Liver (tissue), 9 donors: Measurements from ENCODE around the gene PARD6B. TPM values are rescaled to one million over a fixed set of nuclear protein-coding genes. Genes with fewer than 3 reads are reported as not detected.
A peak's percentile ranks its signal among the peaks of the same experiment; 100 is the strongest.

Source experiments
- DNase-seq: peaks from one replicate; pipeline ENCODE4 v3.0.0-alpha.2; 2017; ENCODE audit warnings: low spot score
- H3K27ac ChIP-seq, 2 donors: one replicate each; pipeline ENCODE4 v1.7.0; 2013; ENCODE audit warnings: inconsistent platforms in 2 of 2, low read length in 2 of 2, control low read depth in 1 of 2, low read depth in 1 of 2, mild to moderate bottlenecking in 1 of 2
- H3K27me3 ChIP-seq, 4 donors: one replicate each; pipeline versions ENCODE4 v1.6.1 to v1.7.0; 2013; ENCODE audit warnings: low read length in 3 of 4, inconsistent platforms in 1 of 4, mild to moderate bottlenecking in 1 of 4, moderate library complexity in 1 of 4; ENCODE audit not compliant: control insufficient read depth in 4 of 4, insufficient read depth in 4 of 4
- H3K36me3 ChIP-seq, 4 donors: one replicate each; pipeline versions ENCODE4 v1.6.1 to v1.7.0; 2013; ENCODE audit warnings: low read length in 3 of 4, mild to moderate bottlenecking in 3 of 4, low read depth in 1 of 4, moderate library complexity in 1 of 4; ENCODE audit not compliant: control insufficient read depth in 4 of 4, insufficient read depth in 3 of 4
- H3K4me1 ChIP-seq, 4 donors: one replicate each; pipeline versions ENCODE4 v1.6.1 to v1.7.0; 2013; ENCODE audit warnings: low read length in 3 of 4, mild to moderate bottlenecking in 3 of 4, moderate library complexity in 1 of 4; ENCODE audit not compliant: control insufficient read depth in 4 of 4, insufficient read depth in 4 of 4
- H3K4me3 ChIP-seq, 3 donors: one replicate each; pipeline versions ENCODE4 v1.6.1 to v1.7.0; 2013; ENCODE audit warnings: low read length in 3 of 3, control low read depth in 1 of 3, low read depth in 1 of 3, mild to moderate bottlenecking in 1 of 3
- H3K9ac ChIP-seq, 2 donors: one replicate each; pipeline ENCODE4 v1.7.0; 2013; ENCODE audit warnings: low read length in 2 of 2, mild to moderate bottlenecking in 2 of 2, moderate library complexity in 2 of 2, control low read depth in 1 of 2, low read depth in 1 of 2
- H3K9me3 ChIP-seq, 4 donors: one replicate each; pipeline versions ENCODE4 v1.6.1 to v1.7.0; 2013; ENCODE audit warnings: low read length in 3 of 4; ENCODE audit not compliant: control insufficient read depth in 4 of 4
- ATF3 ChIP-seq: IDR thresholded peaks from 2 replicates; pipeline ENCODE4 v1.6.1; 2016; ENCODE audit warnings: antibody characterized with exemption
- CTCF ChIP-seq: fragments of 150-350 bp; IDR thresholded peaks from 2 replicates; pipeline ENCODE4 v1.5.1; 2017; ENCODE audit warnings: improper control_type of control experiment, low read depth, low read length; ENCODE audit not compliant: missing input control
- EGR1 ChIP-seq, 2 donors: IDR thresholded peaks; 2 replicates each; pipeline ENCODE4 v1.6.1; 2016 to 2018; ENCODE audit warnings: antibody characterized with exemption in 2 of 2, low read depth in 2 of 2
- FOXA1 ChIP-seq: IDR thresholded peaks from 2 replicates; pipeline ENCODE4 v1.6.1; 2016; ENCODE audit warnings: antibody characterized with exemption
- GABPA ChIP-seq, 2 donors: IDR thresholded peaks in 1 of 2; conservative IDR thresholded peaks in 1 of 2; 2 replicates each; pipeline ENCODE4 v1.6.1; 2016; ENCODE audit warnings: antibody characterized with exemption in 2 of 2, mild to moderate bottlenecking in 1 of 2, moderate library complexity in 1 of 2
- HNF4A ChIP-seq, 2 donors: conservative IDR thresholded peaks; 2 replicates each; pipeline ENCODE4 v1.6.1; 2016; ENCODE audit warnings: antibody characterized with exemption in 2 of 2, mild to moderate bottlenecking in 2 of 2
- HNF4G ChIP-seq: IDR thresholded peaks from 2 replicates; pipeline ENCODE4 v1.6.1; 2016; ENCODE audit warnings: antibody characterized with exemption
- JUND ChIP-seq, 2 donors: IDR thresholded peaks; 2 replicates each; pipeline ENCODE4 v1.6.1; 2016; ENCODE audit warnings: antibody characterized with exemption in 2 of 2
- MAX ChIP-seq: IDR thresholded peaks from 2 replicates; pipeline ENCODE4 v1.6.1; 2016; ENCODE audit warnings: antibody characterized with exemption
- RAD21 ChIP-seq, 2 donors: IDR thresholded peaks; 2 replicates each; pipeline ENCODE4 v1.6.1; 2016; ENCODE audit warnings: antibody characterized with exemption in 2 of 2, mild to moderate bottlenecking in 2 of 2
- REST ChIP-seq: IDR thresholded peaks from 2 replicates; pipeline ENCODE4 v1.6.1; 2016; ENCODE audit warnings: antibody characterized with exemption, mild to moderate bottlenecking
- RXRA ChIP-seq, 2 donors: IDR thresholded peaks; 2 replicates each; pipeline ENCODE4 v1.6.1; 2017 to 2018; ENCODE audit warnings: antibody characterized with exemption in 2 of 2, mild to moderate bottlenecking in 1 of 2
- YY1 ChIP-seq: IDR thresholded peaks from 2 replicates; pipeline ENCODE4 v1.6.1; 2016; ENCODE audit warnings: antibody characterized with exemption, mild to moderate bottlenecking
- ZBTB33 ChIP-seq: IDR thresholded peaks from 2 replicates; pipeline ENCODE4 v1.6.1; 2016; ENCODE audit warnings: antibody characterized with exemption
- WGBS: extraction: QIAGEN DNeasy Blood & Tissue Kit; methylation state at CpG from one replicate; pipeline ENCODE4 v1.1.7; 2013; 5-methylcytosine and 5-hydroxymethylcytosine counted together
- polyA plus RNA-seq, 2 donors: library from polyadenylated mRNA; stranded (reverse) in 1 of 2; unstranded in 1 of 2; fragments of 200-250 nt in 1 of 2; fragments of >200 nt in 1 of 2; fragmentation: Nextera tagmentation in 1 of 2; extraction: Ambion mirVana in 1 of 2; gene quantifications; one replicate each; pipeline versions ENCODE4 v1.2.1 to v1.2.3, GENCODE V29; 2013 to 2015
- total RNA-seq, 2 donors: library from RNA; depleted of rRNA; stranded (reverse); fragments of >200 nt; gene quantifications; one replicate each; pipeline ENCODE4 v1.2.3, GENCODE V29; 2014
- donor health status: healthy.
- donor health status: healthy.
- donor health status: healthy.
- donor health status: healthy.
- donor health status: healthy.

Gene PARD6B
- total and polyA plus RNA-seq, 4 donors, result 1.2 to 8.8 (median 5.9) TPM

GRCh38 chr20:50747275-50747674 is 15.9 kb downstream of the PARD6B start:
- peaks cover 3 to 55% (median 49%) of the 10 kb centered on the region in 4 donors for H3K4me1 ChIP-seq
- H3K27ac ChIP-seq, result peak overlapping the region; percentile 64 to 65
- peak overlapping the region in 1 of 2 donors; percentile 54 for H3K9ac ChIP-seq
- TF ChIP-seq CTCF (no peak), ZBTB33 (no peak)
- H3K9me3 ChIP-seq, result no peaks in the 10 kb centered on the region
- DNase-seq, result no peak
- 93% methylated on average over 2 of the region's 2 CpGs for WGBS
- H3K4me3 ChIP-seq, result no peak overlapping the region
- no peaks in the 10 kb centered on the region for H3K27me3 ChIP-seq
- peaks cover 0 to 5% (median 3%) of the 10 kb centered on the region in 4 donors for H3K36me3 ChIP-seq

GRCh38 chr20:50750145-50750671 is 18.8 kb downstream of the PARD6B start:
- 86% methylated on average over 8 of the region's 8 CpGs for WGBS
- TF ChIP-seq RXRA (IDR thresholded peaks at IDR 0.05) (no peak), ZBTB33 (no peak), JUND (IDR thresholded peaks at IDR 0.05) (no peak), EGR1 (IDR thresholded peaks at IDR 0.05; ENCODE audit: low read depth in 2 of 2) (no peak), ATF3 (no peak)
- no peak overlapping the region for H3K4me3 ChIP-seq
- H3K27ac ChIP-seq, result no peak overlapping the region
- peaks cover 1 to 33% (median 28%) of the 10 kb centered on the region in 4 donors for H3K4me1 ChIP-seq
- no peak overlapping the region for H3K9ac ChIP-seq
- no peaks in the 10 kb centered on the region for H3K9me3 ChIP-seq
- peaks cover 0 to 5% (median 3%) of the 10 kb centered on the region in 4 donors for H3K36me3 ChIP-seq
- no peaks in the 10 kb centered on the region for H3K27me3 ChIP-seq
- DNase-seq, result no peak

- TF ChIP-seq YY1, result no peak
- TF ChIP-seq RAD21 (IDR thresholded peaks at IDR 0.05), result no peak
- no peak for TF ChIP-seq FOXA1
- no peak for TF ChIP-seq HNF4G
- TF ChIP-seq RXRA (IDR thresholded peaks at IDR 0.05), result no peak
- no peak for TF ChIP-seq CTCF
- TF ChIP-seq GABPA (IDR thresholded peaks at IDR 0.05 in 1 of 2, conservative IDR thresholded peaks at IDR 0.05 in 1 of 2), result no peak
- no peak for TF ChIP-seq REST
- no peak for TF ChIP-seq HNF4A (conservative IDR thresholded peaks at IDR 0.05)
- no peak for TF ChIP-seq JUND (IDR thresholded peaks at IDR 0.05)
- no peak for TF ChIP-seq MAX
- 96% methylated on average over 3 of the region's 3 CpGs for WGBS
- H3K4me3 ChIP-seq, result no peak overlapping the region
- no peaks in the 10 kb centered on the region for H3K9me3 ChIP-seq
- no peaks in the 10 kb centered on the region for H3K27me3 ChIP-seq
- peaks cover 0 to 5% (median 3%) of the 10 kb centered on the region in 4 donors for H3K36me3 ChIP-seq
- no peak overlapping the region for H3K9ac ChIP-seq
- DNase-seq, result no peak
- H3K4me1 ChIP-seq, result peaks cover 0 to 7% (median 2%) of the 10 kb centered on the region in 4 donors
- no peak overlapping the region for H3K27ac ChIP-seq
These were observed 21.8 kb downstream of the PARD6B start for GRCh38 chr20:50753152-50753551.
